ENCODE measurements around the gene TMEM44.
"Not testable (repeated sequence)": the region's sequence is repeated elsewhere in the genome, so short reads cannot be mapped to it uniquely, and the experiment has no call there.

TMEM44 gene

GRCh38 chr3:194609601-194610000 lies 23.6 kb downstream of the TMEM44 start:
- DNase-seq (ENCODE audit: low read depth), result no peak

- DNase-seq (ENCODE audit: low read depth), result no peak
Observed at GRCh38 chr3:194608981-194609380, 24.2 kb downstream of the TMEM44 start.

- DNase-seq (ENCODE audit: low read depth), result no peak
Observed at GRCh38 chr3:194607592-194608389, 25.4 kb downstream of the TMEM44 start.

GRCh38 chr3:194606941-194607340 lies 26.3 kb downstream of the TMEM44 start:
- DNase-seq (ENCODE audit: low read depth), result no peak

- DNase-seq (ENCODE audit: low read depth), result no peak
Observed at GRCh38 chr3:194606163-194606562, 27.1 kb downstream of the TMEM44 start.

- not testable (repeated sequence) for DNase-seq (ENCODE audit: low read depth)
Observed at GRCh38 chr3:194605314-194605713, 27.9 kb downstream of the TMEM44 start.

GRCh38 chr3:194604837-194605236 lies 28.4 kb downstream of the TMEM44 start:
- DNase-seq (ENCODE audit: low read depth), result no peak

GRCh38 chr3:194604126-194604525 lies 29.1 kb downstream of the TMEM44 start:
- no peak for DNase-seq (ENCODE audit: low read depth)

GRCh38 chr3:194602669-194603171 lies 30.5 kb downstream of the TMEM44 start:
- no peak for DNase-seq (ENCODE audit: low read depth)

- no peak for DNase-seq (ENCODE audit: low read depth)
Observed at GRCh38 chr3:194598771-194599557, 34.3 kb downstream of the TMEM44 start.

GRCh38 chr3:194596906-194597305 lies 36.3 kb downstream of the TMEM44 start:
- DNase-seq (ENCODE audit: low read depth), result no peak

GRCh38 chr3:194592798-194593752 lies 40.1 kb downstream of the TMEM44 start:
- no peak for DNase-seq (ENCODE audit: low read depth)

- DNase-seq (ENCODE audit: low read depth), result no peak
Observed at GRCh38 chr3:194588741-194589140, 44.5 kb downstream of the TMEM44 start.

- DNase-seq (ENCODE audit: low read depth), result no peak
Observed at GRCh38 chr3:194588236-194588635, 45.0 kb downstream of the TMEM44 start.

GRCh38 chr3:194587438-194587931 lies 45.7 kb downstream of the TMEM44 start:
- no peak for DNase-seq (ENCODE audit: low read depth)

GRCh38 chr3:194586836-194587235 lies 46.4 kb downstream of the TMEM44 start:
- DNase-seq (ENCODE audit: low read depth), result no peak

GRCh38 chr3:194585880-194586281 lies 47.3 kb downstream of the TMEM44 start:
- no peak for DNase-seq (ENCODE audit: low read depth)

- no peak for DNase-seq (ENCODE audit: low read depth)
Observed at GRCh38 chr3:194584866-194585265, 48.4 kb downstream of the TMEM44 start.

- no peak for DNase-seq (ENCODE audit: low read depth)
Observed at GRCh38 chr3:194584320-194584776, 48.9 kb downstream of the TMEM44 start.

GRCh38 chr3:194582196-194582905 lies 50.9 kb downstream of the TMEM44 start:
- no peak for DNase-seq (ENCODE audit: low read depth)

GRCh38 chr3:194579091-194579606 lies 54.1 kb downstream of the TMEM44 start:
- no peak for DNase-seq (ENCODE audit: low read depth)

All from stimulated activated CD8-positive, alpha-beta memory T cell treated with anti-CD3 and anti-CD28 coated beads, Interleukin-12 subunit alpha, Interleukin-12 subunit beta, amount 100 ng/mL, for 4 hours (primary cell).